ENCODE data around the gene PTGDS.

The PTGDS gene

GRCh38 chr9:137030006-137030405 is 52.7 kb downstream of the PTGDS start:
- no peak for ATAC-seq
- TF ChIP-seq PATZ1 (CRISPR knock-in tag; IDR thresholded peaks at IDR 0.05; ENCODE audit: borderline replicate concordance) (no peak), ESRRG (CRISPR knock-in tag; IDR thresholded peaks at IDR 0.05) (no peak), CREB5 (CRISPR knock-in tag; IDR thresholded peaks at IDR 0.05; ENCODE audit: low read depth) (no peak), ZNF70 (CRISPR knock-in tag; IDR thresholded peaks at IDR 0.05) (no peak), SNAI2 (CRISPR knock-in tag; IDR thresholded peaks at IDR 0.05) (no peak), ZFP30 (CRISPR knock-in tag; IDR thresholded peaks at IDR 0.05) (no peak), ARNTL (CRISPR knock-in tag; IDR thresholded peaks at IDR 0.05; ENCODE audit: borderline replicate concordance, low read depth) (no peak), BACH2 (CRISPR knock-in tag; IDR thresholded peaks at IDR 0.05; ENCODE audit: borderline replicate concordance) (no peak), RARB (CRISPR knock-in tag; IDR thresholded peaks at IDR 0.05) (no peak), TCF4 (CRISPR knock-in tag; IDR thresholded peaks at IDR 0.05; ENCODE audit: borderline replicate concordance) (no peak), ISL1 (CRISPR knock-in tag; IDR thresholded peaks at IDR 0.05) (no peak), GLIS3 (CRISPR knock-in tag; IDR thresholded peaks at IDR 0.05) (no peak), CSRNP3 (CRISPR knock-in tag; IDR thresholded peaks at IDR 0.05) (no peak), TOX (CRISPR knock-in tag; IDR thresholded peaks at IDR 0.05; ENCODE audit: borderline replicate concordance) (no peak), ZNF8 (CRISPR knock-in tag; IDR thresholded peaks at IDR 0.05) (no peak), PPARA (CRISPR knock-in tag; IDR thresholded peaks at IDR 0.05; ENCODE audit: borderline replicate concordance) (no peak), CSDC2 (CRISPR knock-in tag; IDR thresholded peaks at IDR 0.05) (no peak), ZC3H10 (CRISPR knock-in tag; IDR thresholded peaks at IDR 0.05) (no peak), POU6F1 (CRISPR knock-in tag; IDR thresholded peaks at IDR 0.05; ENCODE audit: borderline replicate concordance, low read depth) (no peak), OSR1 (CRISPR knock-in tag; IDR thresholded peaks at IDR 0.05) (no peak)

- TF ChIP-seq ZFP3 (CRISPR knock-in tag; IDR thresholded peaks at IDR 0.05) (no peak), GLIS3 (CRISPR knock-in tag; IDR thresholded peaks at IDR 0.05) (no peak), OSR1 (CRISPR knock-in tag; IDR thresholded peaks at IDR 0.05) (no peak), ZNF70 (CRISPR knock-in tag; IDR thresholded peaks at IDR 0.05) (no peak), ZC3H10 (CRISPR knock-in tag; IDR thresholded peaks at IDR 0.05) (no peak), ESRRG (CRISPR knock-in tag; IDR thresholded peaks at IDR 0.05) (no peak), SNAI2 (CRISPR knock-in tag; IDR thresholded peaks at IDR 0.05) (no peak), ARNTL (CRISPR knock-in tag; IDR thresholded peaks at IDR 0.05; ENCODE audit: borderline replicate concordance, low read depth) (no peak), PATZ1 (CRISPR knock-in tag; IDR thresholded peaks at IDR 0.05; ENCODE audit: borderline replicate concordance) (no peak), RARB (CRISPR knock-in tag; IDR thresholded peaks at IDR 0.05) (no peak), ZNF8 (CRISPR knock-in tag; IDR thresholded peaks at IDR 0.05) (no peak), POU6F1 (CRISPR knock-in tag; IDR thresholded peaks at IDR 0.05; ENCODE audit: borderline replicate concordance, low read depth) (no peak)
- no peak for ATAC-seq
These were observed 53.5 kb downstream of the PTGDS start for GRCh38 chr9:137030538-137031527.

Measured in SK-N-SH treated with all-trans-retinoic acid at 6 μM for 48 hours (cell line).